Thoracic aorta (tissue), 2 donors: ENCODE results near the gene ARHGEF5. TPM values are rescaled to one million over a fixed set of nuclear protein-coding genes. Genes with fewer than 3 reads are reported as not detected.
"Not testable (repeated sequence)": the region's sequence is repeated elsewhere in the genome, so short reads cannot be mapped to it uniquely, and the experiment has no call there.

Experiments used
- ATAC-seq: fragments of 150-250 bp; one replicate; pipeline ENCODE4 v1.8.0; 2017; ENCODE audit warnings: low read depth; ENCODE audit not compliant: insufficient number of reproducible peaks, low FRiP score
- DNase-seq: peaks from one replicate; pipeline ENCODE4 v3.0.0-alpha.2; 2020; ENCODE audit warnings: low spot score
- H3K27ac ChIP-seq, 2 donors: fragments of 200-600 bp; sonication (generic); 1 replicate in 1 of 2; 2 replicates in 1 of 2; pipeline ENCODE4 v1.5.1; 2016; ENCODE audit warnings: mild to moderate bottlenecking in 2 of 2, moderate library complexity in 2 of 2
- H3K27me3 ChIP-seq: fragments of 200-600 bp; sonication (generic); replicated peaks from 2 replicates; pipeline ENCODE4 v1.6.0; 2016; ENCODE audit warnings: mild to moderate bottlenecking; ENCODE audit not compliant: insufficient read depth
- H3K36me3 ChIP-seq: fragments of 200-600 bp; sonication (generic); one replicate; pipeline ENCODE4 v1.5.1; 2016
- H3K4me1 ChIP-seq, 2 donors: fragments of 200-600 bp; sonication (generic); 1 replicate in 1 of 2; 2 replicates in 1 of 2; pipeline versions ENCODE4 v1.5.1 to v1.6.0; 2016; ENCODE audit warnings: low read depth in 2 of 2, mild to moderate bottlenecking in 1 of 2; ENCODE audit not compliant: control insufficient read depth in 1 of 2
- H3K4me3 ChIP-seq: fragments of 200-600 bp; sonication (generic); 2 replicates; pipeline ENCODE4 v1.5.1; 2016; ENCODE audit warnings: mild to moderate bottlenecking
- H3K9me3 ChIP-seq: fragments of 200-600 bp; sonication (generic); 2 replicates; pipeline ENCODE4 v1.5.1; 2016
- CTCF ChIP-seq: fragments of 200-600 bp; sonication (generic); IDR thresholded peaks from one replicate; pipeline ENCODE4 v1.5.1; 2019; ENCODE audit warnings: antibody characterized with exemption
- total RNA-seq, 2 donors: library from RNA; depleted of rRNA; stranded (reverse); fragments of >200 nt; gene quantifications; one replicate each; pipeline versions ENCODE4 v1.1.0 to v1.2.3, GENCODE V29; 2016

The ARHGEF5 gene
- total RNA-seq, 2 donors from 2014 or later = 6.8 to 10.4 TPM

DNA sequence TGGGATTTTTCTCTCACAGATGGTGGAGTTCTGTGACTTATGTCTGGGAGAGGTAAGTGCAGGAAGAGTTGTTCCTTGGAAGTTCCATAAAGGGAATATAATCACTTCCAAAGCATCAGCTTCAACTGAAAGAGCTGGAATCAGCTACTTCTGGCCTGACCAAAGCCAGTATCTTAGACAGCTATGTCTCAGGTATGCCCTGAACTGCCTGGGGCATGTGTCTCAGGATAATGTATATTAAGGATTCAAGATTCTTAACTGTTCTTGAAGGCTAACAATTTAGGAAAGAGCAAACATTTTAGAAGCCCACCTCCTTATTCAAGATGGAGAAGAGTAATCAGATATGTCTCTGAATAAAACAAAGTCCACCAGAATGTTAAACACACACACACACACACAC lies 60.7 kb downstream of the ARHGEF5 start:
- ATAC-seq = no peak
- no peaks in the 10 kb centered on the region for H3K9me3 ChIP-seq
- H3K4me1 ChIP-seq = no peaks in the 10 kb centered on the region
- no peak for TF ChIP-seq CTCF
- no peak overlapping the region for H3K4me3 ChIP-seq
- no peaks in the 10 kb centered on the region for H3K36me3 ChIP-seq
- no peak overlapping the region for H3K27ac ChIP-seq
- DNase-seq = no peak
- H3K27me3 ChIP-seq = no peaks in the 10 kb centered on the region

GRCh38 chr7:144416341-144416740 lies 61.1 kb downstream of the ARHGEF5 start:
- H3K27ac ChIP-seq = no peak overlapping the region
- no peaks in the 10 kb centered on the region for H3K9me3 ChIP-seq
- H3K27me3 ChIP-seq = no peaks in the 10 kb centered on the region
- no peak overlapping the region for H3K4me3 ChIP-seq
- no peaks in the 10 kb centered on the region for H3K4me1 ChIP-seq
- H3K36me3 ChIP-seq = no peaks in the 10 kb centered on the region
- DNase-seq = no peak
- no peak for ATAC-seq
- no peak for TF ChIP-seq CTCF

DNA sequence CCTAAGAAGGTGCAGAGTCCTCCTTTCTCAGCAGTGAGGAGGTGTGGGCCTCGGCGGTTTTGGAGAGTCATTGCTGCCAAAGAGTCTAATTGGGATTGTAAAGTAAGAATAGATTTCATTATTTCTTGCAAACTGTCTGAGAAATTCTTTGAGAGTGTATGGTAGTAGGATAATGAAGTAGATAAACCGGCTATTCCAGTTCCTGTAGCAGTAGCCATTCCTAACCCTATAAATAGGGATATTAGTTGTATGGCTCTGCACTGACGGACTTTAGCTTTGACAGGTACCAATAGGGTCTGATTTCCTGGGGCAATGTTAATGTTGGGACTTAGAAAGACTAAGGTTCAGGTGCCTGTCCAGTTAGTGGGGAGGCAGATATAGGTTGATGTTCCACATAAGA lies 63.7 kb downstream of the ARHGEF5 start:
- not testable (repeated sequence) for H3K27me3 ChIP-seq, DNase-seq, H3K36me3 ChIP-seq, H3K9me3 ChIP-seq, ATAC-seq, H3K4me1 ChIP-seq, H3K27ac ChIP-seq, H3K4me3 ChIP-seq

GRCh38 chr7:144427539-144427938 lies 72.3 kb downstream of the ARHGEF5 start:
- H3K4me3 ChIP-seq, ATAC-seq, H3K36me3 ChIP-seq, H3K27me3 ChIP-seq, DNase-seq, H3K4me1 ChIP-seq, H3K9me3 ChIP-seq, H3K27ac ChIP-seq: not testable (repeated sequence)

- no peaks in the 10 kb centered on the region for H3K36me3 ChIP-seq
- TF ChIP-seq CTCF = no peak
- H3K9me3 ChIP-seq = no peaks in the 10 kb centered on the region
- no peak overlapping the region for H3K4me3 ChIP-seq
- DNase-seq = no peak
- no peaks in the 10 kb centered on the region for H3K27me3 ChIP-seq
- ATAC-seq = no peak
- no peak overlapping the region for H3K27ac ChIP-seq
- H3K4me1 ChIP-seq = no peaks in the 10 kb centered on the region
Measured at GRCh38 chr7:144428431-144428830, 73.2 kb downstream of the ARHGEF5 start.

Other genes with a start within 250 kb of the ARHGEF5 start
- gene OR2A2, start 245.8 kb upstream of the ARHGEF5 start, total RNA-seq = not detected
- gene OR2A14, start 232.2 kb upstream of the ARHGEF5 start, total RNA-seq = not detected
- 1 to 10 TPM; 1.6 to 5.8 TPM for gene CTAGE4, start 171.9 kb upstream of the ARHGEF5 start, total RNA-seq
- gene ARHGEF35, start 159.6 kb upstream of the ARHGEF5 start, total RNA-seq = 1 to 10 TPM; 1.1 to 3.2 TPM
- gene OR2A42, start 115.8 kb upstream of the ARHGEF5 start, total RNA-seq = under 1 TPM in 1 of 2 donors, not detected in 1; 0.49 TPM
- 1 to 10 TPM in 1 of 2 donors, under 1 TPM in 1; 0.95 to 2.0 TPM for gene OR2A7, start 90.6 kb upstream of the ARHGEF5 start, total RNA-seq
- gene CTAGE8, start 86.1 kb upstream of the ARHGEF5 start, total RNA-seq = 1 to 10 TPM in 1 of 2 donors, not detected in 1; 2.1 TPM
- gene OR2A1, start 43.0 kb upstream of the ARHGEF5 start, total RNA-seq = under 1 TPM in 1 of 2 donors, not detected in 1; 0.14 TPM
- gene NOBOX, start 48.3 kb downstream of the ARHGEF5 start, total RNA-seq = not detected